ENCODE measurements around the gene SNX25. TPM values are rescaled to one million over a fixed set of nuclear protein-coding genes. Genes with fewer than 3 reads are reported as not detected.

SNX25 gene
- total and polyA plus RNA-seq, 10 donors = 9.6 to 49.6 (median 35.2) TPM

- intact Hi-C loops (cut with DNase I; ENCODE audit: low total_unique reads) = no loop called here
These were observed 148.5 kb downstream of the SNX25 start for GRCh38 chr4:185357733-185358440.

GRCh38 chr4:185358514-185358913 lies 149.1 kb downstream of the SNX25 start:
- TF ChIP-seq POLR2AphosphoS5 (IDR thresholded peaks at IDR 0.05) (no peak), POLR2A (IDR thresholded peaks at IDR 0.05) (no peak), CTCF (IDR thresholded peaks at IDR 0.05 in 8 of 11, conservative IDR thresholded peaks at IDR 0.05 in 3 of 11) (no peak)
- no peak overlapping the region for H3K27ac ChIP-seq
- intact Hi-C loops (cut with DNase I; ENCODE audit: low total_unique reads) = no loop called here
- no peaks in the 10 kb centered on the region for H3K27me3 ChIP-seq (replicated peaks in 1 of 7)
- no peak overlapping the region for H3K4me3 ChIP-seq
- H3K36me3 ChIP-seq = peaks cover 0 to 83% (median 16%) of the 10 kb centered on the region in 6 donors
- no peaks in the 10 kb centered on the region for H3K4me1 ChIP-seq
- 71 to 82% (median 78%) methylated on average over 4 of the region's 4 CpGs for WGBS, 5 donors
- no peaks in the 10 kb centered on the region for H3K9me3 ChIP-seq
- no peak for DNase-seq

More at GRCh38 chr4:185357733-185358440, 148.5 kb downstream of the SNX25 start:
- no peak overlapping the region for H3K4me3 ChIP-seq
- peaks cover 0 to 82% (median 14%) of the 10 kb centered on the region in 6 donors for H3K36me3 ChIP-seq
- H3K4me1 ChIP-seq = no peaks in the 10 kb centered on the region
- no peak overlapping the region for H3K27ac ChIP-seq
- WGBS, 5 donors = 83 to 91% (median 85%) methylated on average over 7 of the region's 7 CpGs
- TF ChIP-seq CTCF (IDR thresholded peaks at IDR 0.05 in 8 of 11, conservative IDR thresholded peaks at IDR 0.05 in 3 of 11) (no peak), POLR2AphosphoS5 (IDR thresholded peaks at IDR 0.05) (no peak), POLR2A (IDR thresholded peaks at IDR 0.05) (no peak)
- no peaks in the 10 kb centered on the region for H3K9me3 ChIP-seq
- H3K27me3 ChIP-seq (replicated peaks in 1 of 7) = no peaks in the 10 kb centered on the region
- no peak for DNase-seq

DNA sequence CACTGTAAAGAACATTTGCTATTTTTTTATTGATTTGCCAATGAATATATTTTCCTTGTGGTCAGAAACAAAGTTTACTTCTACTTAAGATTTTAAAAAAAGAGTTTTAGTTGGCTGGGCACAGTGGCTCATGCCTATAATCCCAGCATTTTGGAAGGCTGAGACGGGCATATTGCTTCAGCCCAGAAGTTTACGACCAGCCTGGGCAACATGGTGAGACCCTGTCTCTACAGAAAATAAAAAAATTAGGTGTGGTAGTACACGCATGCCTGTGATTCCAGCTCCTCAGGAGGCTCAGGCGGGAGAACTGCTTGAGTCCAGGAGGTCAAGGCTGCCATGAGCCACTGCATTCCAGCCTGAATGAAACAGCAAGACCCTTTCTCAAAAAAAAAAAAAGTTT lies 149.6 kb downstream of the SNX25 start:
- 91 to 93% (median 92%) methylated on average over 4 of the region's 4 CpGs for WGBS, 5 donors
- no peak for TF ChIP-seq CTCF (IDR thresholded peaks at IDR 0.05 in 8 of 11, conservative IDR thresholded peaks at IDR 0.05 in 3 of 11)
- no peak for TF ChIP-seq POLR2A (IDR thresholded peaks at IDR 0.05)
- no peak for TF ChIP-seq POLR2AphosphoS5 (IDR thresholded peaks at IDR 0.05)
- peaks cover 0 to 79% (median 15%) of the 10 kb centered on the region in 6 donors for H3K36me3 ChIP-seq
- no peak overlapping the region for H3K27ac ChIP-seq
- no peaks in the 10 kb centered on the region for H3K4me1 ChIP-seq
- intact Hi-C loops (cut with DNase I; ENCODE audit: low total_unique reads) = no loop called here
- H3K9me3 ChIP-seq = no peaks in the 10 kb centered on the region
- no peaks in the 10 kb centered on the region for H3K27me3 ChIP-seq (replicated peaks in 1 of 7)
- H3K4me3 ChIP-seq = no peak overlapping the region
- no peak for DNase-seq

DNA sequence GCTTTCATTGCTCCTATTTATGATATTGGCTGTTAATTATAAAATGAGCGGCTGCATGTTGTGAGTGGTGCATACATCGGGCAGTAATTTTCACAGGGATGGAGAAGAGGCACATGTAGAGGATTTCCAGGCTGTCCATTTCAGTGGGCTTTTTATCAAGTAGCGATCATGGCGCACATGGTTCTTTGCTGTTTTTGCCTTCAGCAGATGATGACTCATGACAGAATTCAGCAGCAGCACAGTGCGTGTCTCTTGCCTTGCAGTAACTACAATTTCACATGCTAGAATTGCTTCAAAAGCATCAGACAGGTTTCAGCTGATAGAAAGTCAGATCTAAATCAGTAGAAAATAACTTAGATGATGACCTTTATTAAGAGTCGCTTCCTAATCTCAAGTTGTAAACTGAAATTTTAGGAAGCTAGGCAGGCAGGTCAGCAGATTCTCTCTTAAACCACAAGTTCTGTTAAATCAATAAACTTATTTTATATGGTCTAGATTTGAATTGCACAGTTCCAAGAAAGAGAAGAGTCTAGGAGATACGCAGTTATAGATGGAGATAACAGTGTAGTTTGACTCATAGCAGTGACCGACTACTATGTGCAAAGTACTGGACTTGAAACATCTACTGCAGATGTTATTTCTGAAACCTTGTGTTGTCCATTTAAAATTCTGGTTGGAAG lies 150.5 kb downstream of the SNX25 start:
- no peak for DNase-seq
- Histone ChIP-seq H3K27ac (no peak overlapping the region), H3K9me3 (no peaks in the 10 kb centered on the region), H3K27me3 (replicated peaks in 1 of 7) (no peaks in the 10 kb centered on the region), H3K4me3 (no peak overlapping the region), H3K36me3 (peaks cover 0 to 69% (median 7%) of the 10 kb centered on the region in 6 donors), H3K4me1 (no peaks in the 10 kb centered on the region)
- TF ChIP-seq POLR2A (IDR thresholded peaks at IDR 0.05) (no peak), CTCF (IDR thresholded peaks at IDR 0.05 in 8 of 11, conservative IDR thresholded peaks at IDR 0.05 in 3 of 11) (no peak), POLR2AphosphoS5 (IDR thresholded peaks at IDR 0.05) (no peak)
- intact Hi-C loops (cut with DNase I; ENCODE audit: low total_unique reads) = no loop called here
- WGBS, 5 donors = 94 to 98% (median 96%) methylated on average over 8 of the region's 8 CpGs
